Mesenchymal stem cell (in vitro differentiated cells and primary cell): ENCODE data around the gene INCA1.
A peak's percentile ranks its signal among the peaks of the same experiment; 100 is the strongest.

Experiments
- DNase-seq: peaks from one replicate; pipeline ENCODE4 v3.0.0-alpha.2; 2013
- H2AFZ ChIP-seq: one replicate; pipeline ENCODE4 v1.6.1; 2013; ENCODE audit warnings: low read depth, mild to moderate bottlenecking, control low read depth, inconsistent platforms, low read length, moderate library complexity
- H2AK5ac ChIP-seq: 2 replicates; pipeline ENCODE4 v1.6.1; 2013; ENCODE audit warnings: low read length, moderate library complexity, mild to moderate bottlenecking, inconsistent platforms; ENCODE audit not compliant: severe bottlenecking
- H2BK120ac ChIP-seq: one replicate; pipeline ENCODE4 v1.6.1; 2013; ENCODE audit warnings: low read depth, mild to moderate bottlenecking, inconsistent platforms, low read length, moderate library complexity
- H2BK12ac ChIP-seq, 2 experiments: one replicate each; pipeline ENCODE4 v1.6.1; 2013; ENCODE audit warnings: inconsistent platforms in 2 of 2, low read length in 2 of 2, mild to moderate bottlenecking in 2 of 2, moderate library complexity in 2 of 2, control low read depth in 1 of 2
- H2BK15ac ChIP-seq: one replicate; pipeline ENCODE4 v1.6.1; 2013; ENCODE audit warnings: mild to moderate bottlenecking, low read depth, inconsistent platforms; ENCODE audit not compliant: poor library complexity, severe bottlenecking
- H2BK5ac ChIP-seq: 2 replicates; pipeline ENCODE4 v1.6.1; 2013; ENCODE audit warnings: low read depth, mild to moderate bottlenecking, low read length, control low read depth, inconsistent platforms; ENCODE audit not compliant: poor library complexity, severe bottlenecking
- H3K14ac ChIP-seq, 2 experiments: one replicate each; pipeline ENCODE4 v1.6.1; 2013; ENCODE audit warnings: inconsistent platforms in 2 of 2, low read length in 2 of 2, control low read depth in 1 of 2, mild to moderate bottlenecking in 1 of 2, moderate library complexity in 1 of 2
- H3K18ac ChIP-seq, 2 experiments: one replicate each; pipeline ENCODE4 v1.6.1; 2013; ENCODE audit warnings: inconsistent platforms in 2 of 2, low read length in 2 of 2, control low read depth in 1 of 2, low read depth in 1 of 2, mild to moderate bottlenecking in 1 of 2
- H3K23ac ChIP-seq, 2 experiments: one replicate each; pipeline ENCODE4 v1.6.1; 2013; ENCODE audit warnings: inconsistent platforms in 2 of 2, low read length in 2 of 2, mild to moderate bottlenecking in 2 of 2, moderate library complexity in 2 of 2, control low read depth in 1 of 2
- H3K27ac ChIP-seq: 2 replicates; pipeline ENCODE4 v1.5.1; 2013; ENCODE audit warnings: mild to moderate bottlenecking, moderate library complexity, low read length, control low read depth, inconsistent platforms; ENCODE audit not compliant: poor library complexity, severe bottlenecking
- H3K27me3 ChIP-seq, 2 experiments: 2 replicates each; pipeline versions ENCODE4 v1.6.1 to v1.7.0; 2013; ENCODE audit warnings: low read length in 2 of 2, mild to moderate bottlenecking in 2 of 2, moderate library complexity in 2 of 2, control low read depth in 1 of 2, inconsistent platforms in 1 of 2; ENCODE audit not compliant: control insufficient read depth in 1 of 2, insufficient read depth in 1 of 2
- H3K36me3 ChIP-seq, 2 experiments: 2 replicates each; pipeline versions ENCODE4 v1.6.1 to v1.7.0; 2013; ENCODE audit warnings: low read length in 2 of 2, control low read depth in 1 of 2, inconsistent platforms in 1 of 2, low read depth in 1 of 2, mild to moderate bottlenecking in 1 of 2; ENCODE audit not compliant: insufficient read depth in 2 of 2, control insufficient read depth in 1 of 2
- H3K4ac ChIP-seq, 2 experiments: one replicate each; pipeline ENCODE4 v1.6.1; 2013; ENCODE audit warnings: inconsistent platforms in 2 of 2, low read length in 2 of 2, mild to moderate bottlenecking in 2 of 2, moderate library complexity in 2 of 2, control low read depth in 1 of 2, low read depth in 1 of 2
- H3K4me1 ChIP-seq: 2 replicates; pipeline ENCODE4 v1.6.1; 2013; ENCODE audit warnings: low read depth, low read length, control low read depth; ENCODE audit not compliant: control insufficient read depth, insufficient read depth
- H3K4me2 ChIP-seq: 2 replicates; pipeline ENCODE4 v1.6.1; 2013; ENCODE audit warnings: low read length, mild to moderate bottlenecking, inconsistent platforms; ENCODE audit not compliant: poor library complexity, severe bottlenecking
- H3K4me3 ChIP-seq, 2 experiments: 2 replicates each; pipeline versions ENCODE4 v1.5.1 to v1.7.0; 2013; ENCODE audit warnings: low read length in 2 of 2, mild to moderate bottlenecking in 2 of 2, control low read depth in 1 of 2, low read depth in 1 of 2; ENCODE audit not compliant: insufficient read depth in 1 of 2
- H3K79me1 ChIP-seq: replicated peaks from 2 replicates; pipeline ENCODE4 v1.6.1; 2013; ENCODE audit warnings: mild to moderate bottlenecking, control low read depth, low read length, inconsistent platforms; ENCODE audit not compliant: poor library complexity, severe bottlenecking
- H3K9ac ChIP-seq: 2 replicates; pipeline ENCODE4 v1.7.0; 2013; ENCODE audit warnings: mild to moderate bottlenecking, low read length, moderate library complexity
- H3K9me3 ChIP-seq: 2 replicates; pipeline ENCODE4 v1.7.0; 2013; ENCODE audit warnings: mild to moderate bottlenecking, low read length; ENCODE audit not compliant: control insufficient read depth
- H4K8ac ChIP-seq: one replicate; pipeline ENCODE4 v1.6.1; 2013; ENCODE audit warnings: inconsistent platforms, mild to moderate bottlenecking, low read length, moderate library complexity
- H4K91ac ChIP-seq: one replicate; pipeline ENCODE4 v1.6.1; 2013; ENCODE audit warnings: mild to moderate bottlenecking, low read length, inconsistent platforms
- WGBS: methylation state at CpG from one replicate; pipeline ENCODE4 v1.1.7; 2013; ENCODE audit warnings: mixed read lengths; 5-methylcytosine and 5-hydroxymethylcytosine counted together

Gene INCA1

GRCh38 chr17:4947010-4947410 is 50.3 kb downstream of the INCA1 start:
- Histone ChIP-seq H3K4ac (peak overlapping the region in 1 of 2 experiments; percentile 57), H3K4me3 (peak overlapping the region; percentile 95 to 100), H3K18ac (peak overlapping the region in 1 of 2 experiments; percentile 35), H3K27ac (peak overlapping the region; percentile 98), H3K14ac (no peak overlapping the region), H3K4me2 (peak overlapping the region; percentile 93), H2BK5ac (peak overlapping the region; percentile 53), H3K79me1 (peaks cover 9% of the 10 kb centered on the region), H2AFZ (no peak overlapping the region), H4K91ac (no peak overlapping the region), H3K9ac (peak overlapping the region; percentile 97), H2BK15ac (no peak overlapping the region), H3K23ac (no peak overlapping the region), H3K9me3 (no peaks in the 10 kb centered on the region), H4K8ac (no peak overlapping the region), H3K36me3 (peaks cover 42 to 48% of the 10 kb centered on the region in 2 experiments), H3K27me3 (no peaks in the 10 kb centered on the region), H2BK120ac (no peak overlapping the region), H2BK12ac (no peak overlapping the region), H2AK5ac (peak overlapping the region; percentile 61), H3K4me1 (peaks cover 42% of the 10 kb centered on the region)
- 0% methylated on average over 4 of the region's 7 CpGs for WGBS
- DNase-seq: no peak

GRCh38 chr17:4946312-4946976 is 50.9 kb downstream of the INCA1 start:
- H2BK12ac ChIP-seq: no peak overlapping the region
- no peak overlapping the region for H2BK5ac ChIP-seq
- H3K18ac ChIP-seq: no peak overlapping the region
- no peak overlapping the region for H2AFZ ChIP-seq
- peak overlapping the region; percentile 52 to 95 for H3K4me3 ChIP-seq
- H3K4ac ChIP-seq: no peak overlapping the region
- no peaks in the 10 kb centered on the region for H3K27me3 ChIP-seq
- peaks cover 7% of the 10 kb centered on the region for H3K79me1 ChIP-seq
- H3K36me3 ChIP-seq: peaks cover 42 to 51% of the 10 kb centered on the region in 2 experiments
- no peak overlapping the region for H2BK120ac ChIP-seq
- H3K23ac ChIP-seq: peak overlapping the region in 1 of 2 experiments; percentile 18
- DNase-seq: no peak
- no peak overlapping the region for H4K91ac ChIP-seq
- no peaks in the 10 kb centered on the region for H3K9me3 ChIP-seq
- peak overlapping the region; percentile 97 for H3K9ac ChIP-seq
- H4K8ac ChIP-seq: no peak overlapping the region
- H3K4me1 ChIP-seq: peaks cover 41% of the 10 kb centered on the region
- peak overlapping the region; percentile 93 for H3K4me2 ChIP-seq
- no peak overlapping the region for H2BK15ac ChIP-seq
- WGBS: 62% methylated on average over 12 of the region's 16 CpGs
- H2AK5ac ChIP-seq: peak overlapping the region; percentile 61
- peak overlapping the region; percentile 98 for H3K27ac ChIP-seq
- no peak overlapping the region for H3K14ac ChIP-seq

GRCh38 chr17:4945944-4946280 is 51.4 kb downstream of the INCA1 start:
- Histone ChIP-seq H3K27me3 (no peaks in the 10 kb centered on the region), H3K4ac (no peak overlapping the region)

GRCh38 chr17:4945176-4945943 is 52.0 kb downstream of the INCA1 start:
- Histone ChIP-seq H2AFZ (no peak overlapping the region), H3K27me3 (no peaks in the 10 kb centered on the region), H3K79me1 (no peaks in the 10 kb centered on the region), H2BK120ac (no peak overlapping the region), H4K8ac (peak overlapping the region; percentile 45), H3K4me1 (peaks cover 34% of the 10 kb centered on the region), H3K14ac (no peak overlapping the region), H3K27ac (peak overlapping the region; percentile 98), H3K9ac (peak overlapping the region; percentile 97), H3K4me3 (peak overlapping the region in 1 of 2 experiments; percentile 95), H3K18ac (no peak overlapping the region), H3K4me2 (peak overlapping the region; percentile 93), H3K23ac (no peak overlapping the region), H2BK12ac (no peak overlapping the region), H2AK5ac (peak overlapping the region; percentile 79), H3K36me3 (peaks cover 42 to 51% of the 10 kb centered on the region in 2 experiments), H3K4ac (no peak overlapping the region), H2BK15ac (no peak overlapping the region), H3K9me3 (no peaks in the 10 kb centered on the region), H4K91ac (no peak overlapping the region), H2BK5ac (peak overlapping the region; percentile 33)
- peak; percentile 93 for DNase-seq
- 64% methylated on average over 7 of the region's 7 CpGs for WGBS

More at GRCh38 chr17:4945944-4946280, 51.4 kb downstream of the INCA1 start:
- peak overlapping the region; percentile 98 for H3K27ac ChIP-seq
- no peak overlapping the region for H2AFZ ChIP-seq
- peaks cover 42 to 51% of the 10 kb centered on the region in 2 experiments for H3K36me3 ChIP-seq
- H3K9me3 ChIP-seq: no peaks in the 10 kb centered on the region
- H3K4me3 ChIP-seq: peak overlapping the region in 1 of 2 experiments; percentile 95
- H3K18ac ChIP-seq: no peak overlapping the region
- no peak overlapping the region for H2BK15ac ChIP-seq
- H4K8ac ChIP-seq: no peak overlapping the region
- peak overlapping the region; percentile 93 for H3K4me2 ChIP-seq
- H3K14ac ChIP-seq: no peak overlapping the region
- DNase-seq: no peak
- WGBS: 33% methylated on average over 4 of the region's 4 CpGs
- H3K79me1 ChIP-seq: peaks cover 4% of the 10 kb centered on the region
- no peak overlapping the region for H2AK5ac ChIP-seq
- no peak overlapping the region for H2BK5ac ChIP-seq
- H3K9ac ChIP-seq: peak overlapping the region; percentile 97
- no peak overlapping the region for H4K91ac ChIP-seq
- peaks cover 37% of the 10 kb centered on the region for H3K4me1 ChIP-seq
- no peak overlapping the region for H2BK120ac ChIP-seq
- no peak overlapping the region for H3K23ac ChIP-seq
- H2BK12ac ChIP-seq: no peak overlapping the region
